A204.1 (cell line): ENCODE results near the gene BFSP1.

Source experiments
- FAIRE-seq: peaks from 2 replicates; lab custom pipeline; 2012; peaks lifted over from hg19 to GRCh38; lab: Jason Lieb, UNC

The BFSP1 gene

GRCh38 chr20:17557675-17558006 is 26.5 kb upstream of the BFSP1 start:
- peak; percentile 23 for FAIRE-seq

GRCh38 chr20:17556837-17557674 is 25.9 kb upstream of the BFSP1 start:
- peak; percentile 96 for FAIRE-seq

- FAIRE-seq, result no peak
Measured at GRCh38 chr20:17555106-17555505, 23.9 kb upstream of the BFSP1 start.

- FAIRE-seq, result no peak
Measured at GRCh38 chr20:17549131-17549530, 18.0 kb upstream of the BFSP1 start.

GRCh38 chr20:17545127-17545526 is 13.9 kb upstream of the BFSP1 start:
- no peak for FAIRE-seq

GRCh38 chr20:17543531-17544131 is 12.5 kb upstream of the BFSP1 start:
- no peak for FAIRE-seq

- no peak for FAIRE-seq
Measured at GRCh38 chr20:17542993-17543412, 11.8 kb upstream of the BFSP1 start.

- FAIRE-seq, result no peak
Measured at GRCh38 chr20:17542481-17542880, 11.3 kb upstream of the BFSP1 start.

- FAIRE-seq, result no peak
Measured at GRCh38 chr20:17541996-17542395, 10.8 kb upstream of the BFSP1 start.

- FAIRE-seq, result no peak
Measured at GRCh38 chr20:17541596-17541995, 10.4 kb upstream of the BFSP1 start.

- FAIRE-seq, result no peak
Measured at GRCh38 chr20:17538517-17539170, 7.5 kb upstream of the BFSP1 start.

- FAIRE-seq, result no peak
Measured at GRCh38 chr20:17537959-17538358, 6.8 kb upstream of the BFSP1 start.

- peak; percentile 82 for FAIRE-seq
Measured at GRCh38 chr20:17536944-17537444, 5.8 kb upstream of the BFSP1 start.

GRCh38 chr20:17534077-17534476 is 2.9 kb upstream of the BFSP1 start:
- no peak for FAIRE-seq

- no peak for FAIRE-seq
Measured at GRCh38 chr20:17533396-17533795, 2.2 kb upstream of the BFSP1 start.

- no peak for FAIRE-seq
Measured at GRCh38 chr20:17531665-17532025, 466 bp upstream of the BFSP1 start.

- FAIRE-seq, result no peak
Measured at GRCh38 chr20:17530153-17530552, 1.0 kb downstream of the BFSP1 start.

- no peak for FAIRE-seq
Measured at GRCh38 chr20:17529586-17529985, 1.6 kb downstream of the BFSP1 start.

- FAIRE-seq, result no peak
Measured at GRCh38 chr20:17525650-17526049, 5.5 kb downstream of the BFSP1 start.

- no peak for FAIRE-seq
Measured at GRCh38 chr20:17525132-17525531, 6.0 kb downstream of the BFSP1 start.

- no peak for FAIRE-seq
Measured at GRCh38 chr20:17524560-17524959, 6.6 kb downstream of the BFSP1 start.

- FAIRE-seq, result no peak
Measured at GRCh38 chr20:17523326-17523725, 7.9 kb downstream of the BFSP1 start.

GRCh38 chr20:17522528-17522927 is 8.7 kb downstream of the BFSP1 start:
- FAIRE-seq, result no peak
